Astrocyte (in vitro differentiated cells and primary cell): ENCODE data around the gene FLRT1. TPM values are rescaled to one million over a fixed set of nuclear protein-coding genes. Genes with fewer than 3 reads are reported as not detected.

Source experiments
- DNase-seq: peaks from one replicate; pipeline ENCODE4 v3.0.0-alpha.2; 2010; ENCODE audit warnings: low read depth
- FAIRE-seq: peaks from 2 replicates; lab custom pipeline; 2011; peaks lifted over from hg19 to GRCh38; lab: Jason Lieb, UNC
- H2AFZ ChIP-seq: 2 replicates; pipeline ENCODE4 v1.6.0; 2012; ENCODE audit warnings: low read depth, low read length, inconsistent platforms
- H3K27ac ChIP-seq: 2 replicates; pipeline ENCODE4 v1.5.1; 2011; ENCODE audit warnings: low read depth, low read length, inconsistent platforms
- H3K27me3 ChIP-seq: 2 replicates; pipeline ENCODE4 v1.6.0; 2011; ENCODE audit warnings: low read length, inconsistent platforms; ENCODE audit not compliant: insufficient read depth
- H3K36me3 ChIP-seq: 2 replicates; pipeline ENCODE4 v1.5.1; 2011; ENCODE audit warnings: low read length, inconsistent platforms; ENCODE audit not compliant: insufficient read depth
- H3K4me1 ChIP-seq: 2 replicates; pipeline ENCODE4 v1.5.1; 2011; ENCODE audit warnings: low read length, inconsistent platforms; ENCODE audit not compliant: insufficient read depth
- H3K4me2 ChIP-seq: 2 replicates; pipeline ENCODE4 v1.6.0; 2012; ENCODE audit warnings: low read length, inconsistent platforms
- H3K4me3 ChIP-seq: 2 replicates; pipeline ENCODE4 v1.5.1; 2011; ENCODE audit warnings: low read depth, mild to moderate bottlenecking, low read length, inconsistent platforms; ENCODE audit not compliant: insufficient read depth
- H3K79me2 ChIP-seq: 2 replicates; pipeline ENCODE4 v1.6.0; 2012; ENCODE audit warnings: mild to moderate bottlenecking, low read length, inconsistent platforms; ENCODE audit not compliant: insufficient read depth
- H3K9ac ChIP-seq: 2 replicates; pipeline ENCODE4 v1.6.0; 2012; ENCODE audit warnings: mild to moderate bottlenecking, low read length, inconsistent platforms
- H3K9me3 ChIP-seq: 2 replicates; pipeline ENCODE4 v1.5.1; 2012; ENCODE audit warnings: low read depth, mild to moderate bottlenecking, low read length, inconsistent platforms; ENCODE audit not compliant: insufficient read depth
- H4K20me1 ChIP-seq: 2 replicates; pipeline ENCODE4 v1.6.0; 2012; ENCODE audit warnings: low read length, inconsistent platforms; ENCODE audit not compliant: insufficient read depth
- H3K27ac Mint-ChIP-seq: one replicate; pipeline ENCODE4 v1.8.0; 2021; ENCODE audit warnings: mild to moderate bottlenecking, mixed read lengths; ENCODE audit not compliant: unreplicated experiment
- H3K27me3 Mint-ChIP-seq: one replicate; pipeline ENCODE4 v1.8.0; 2021; ENCODE audit warnings: low read depth, mixed read lengths; ENCODE audit not compliant: unreplicated experiment
- H3K36me3 Mint-ChIP-seq: one replicate; pipeline ENCODE4 v1.8.0; 2021; ENCODE audit warnings: low read depth, mixed read lengths; ENCODE audit not compliant: unreplicated experiment
- H3K4me1 Mint-ChIP-seq: one replicate; pipeline ENCODE4 v1.8.0; 2021; ENCODE audit warnings: low read depth, mixed read lengths; ENCODE audit not compliant: unreplicated experiment
- H3K4me3 Mint-ChIP-seq: one replicate; pipeline ENCODE4 v1.8.0; 2021; ENCODE audit warnings: mild to moderate bottlenecking, moderate library complexity, mixed read lengths; ENCODE audit not compliant: unreplicated experiment
- H3K9me3 Mint-ChIP-seq: one replicate; pipeline ENCODE4 v1.8.0; 2021; ENCODE audit warnings: mild to moderate bottlenecking, mixed read lengths; ENCODE audit not compliant: unreplicated experiment
- CTCF ChIP-seq: IDR thresholded peaks from 2 replicates; pipeline ENCODE4 v1.5.1; 2011; ENCODE audit warnings: low read depth, mild to moderate bottlenecking, inconsistent platforms, low read length, moderate library complexity; ENCODE audit not compliant: insufficient read depth
- EZH2 ChIP-seq: IDR thresholded peaks from 2 replicates; pipeline ENCODE4 v1.6.1; 2012; ENCODE audit warnings: mild to moderate bottlenecking, low read length, inconsistent platforms; ENCODE audit not compliant: insufficient read depth
- total RNA-seq: library from RNA; stranded (reverse); gene quantifications from 2 replicates; pipeline ENCODE4 v1.2.1, GENCODE V29; 2021

The FLRT1 gene
- total RNA-seq, 1 donor from 2014 or later, result 0.20 TPM

- Histone ChIP-seq H3K27ac (no peak overlapping the region), H2AFZ (no peak overlapping the region), H3K4me1 (no peaks in the 10 kb centered on the region), H3K4me3 (no peak overlapping the region), H3K36me3 (no peaks in the 10 kb centered on the region), H3K9ac (no peak overlapping the region), H3K9me3 (no peaks in the 10 kb centered on the region), H4K20me1 (peaks cover 12% of the 10 kb centered on the region), H3K79me2 (no peaks in the 10 kb centered on the region), H3K27me3 (peaks cover 9% of the 10 kb centered on the region), H3K4me2 (no peak overlapping the region)
- H3K4me3 Mint-ChIP-seq, result no peak overlapping the region
- no peak overlapping the region for H3K27ac Mint-ChIP-seq
- no peaks in the 10 kb centered on the region for H3K36me3 Mint-ChIP-seq
- no peaks in the 10 kb centered on the region for H3K9me3 Mint-ChIP-seq
- peaks cover 37% of the 10 kb centered on the region for H3K27me3 Mint-ChIP-seq
- no peaks in the 10 kb centered on the region for H3K4me1 Mint-ChIP-seq
- DNase-seq, result no peak
- FAIRE-seq, result no peak
- TF ChIP-seq CTCF, result no peak
- TF ChIP-seq EZH2, result no peak
Observed at GRCh38 chr11:64018310-64018709, 17.4 kb upstream of the FLRT1 start.

DNA sequence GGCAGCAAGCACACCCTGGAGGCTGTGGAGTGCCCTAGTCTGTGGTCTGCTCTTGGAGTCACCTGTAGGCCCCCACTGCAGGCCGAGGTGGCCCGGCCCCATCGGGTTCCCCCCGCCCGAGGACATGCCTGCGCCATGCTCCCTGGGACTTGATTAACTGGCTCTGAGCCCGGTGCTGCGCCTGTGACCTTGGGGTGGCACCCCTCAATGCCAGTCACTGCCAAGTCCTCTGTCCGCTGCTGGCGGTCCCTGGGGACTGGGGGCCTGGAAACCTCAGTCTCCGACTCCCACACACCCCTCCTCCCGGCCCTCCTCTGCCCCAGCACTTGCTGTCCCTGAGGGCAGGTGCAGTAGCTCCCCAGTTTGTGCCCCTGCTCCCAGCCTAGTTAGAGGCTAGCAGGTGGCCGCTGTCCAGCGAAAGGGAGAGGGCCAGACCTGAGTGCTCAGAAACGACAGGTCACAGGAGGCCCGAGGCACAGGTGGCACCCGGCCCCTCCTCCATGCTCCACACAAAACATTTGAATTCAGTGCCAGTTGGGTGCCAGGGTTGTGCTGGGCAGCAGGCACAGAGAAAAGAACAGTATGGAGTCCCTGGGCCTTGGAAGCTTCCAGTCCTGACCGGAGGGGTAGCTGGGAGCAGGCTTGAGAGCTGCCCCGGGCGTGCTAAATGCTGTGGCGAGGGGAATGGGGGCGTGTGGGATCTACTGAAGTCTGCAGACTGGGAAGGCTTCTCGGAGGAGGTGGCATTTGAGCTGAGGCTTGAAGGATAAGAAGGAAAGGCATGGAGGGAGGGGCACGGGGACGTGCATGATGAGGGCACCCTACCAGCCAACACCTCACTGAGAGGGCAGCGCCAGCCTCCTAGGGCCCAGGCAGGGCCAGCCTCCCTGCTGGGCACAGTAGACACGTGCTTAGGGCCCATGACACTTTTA, 16.4 kb upstream of the FLRT1 start:
- H3K36me3 ChIP-seq, result no peaks in the 10 kb centered on the region
- no peak overlapping the region for H3K9ac ChIP-seq
- H3K27me3 Mint-ChIP-seq, result peaks cover 36% of the 10 kb centered on the region
- H3K27me3 ChIP-seq, result peaks cover 9% of the 10 kb centered on the region
- H3K4me2 ChIP-seq, result no peak overlapping the region
- TF ChIP-seq CTCF (no peak), EZH2 (no peak)
- DNase-seq (no peak), FAIRE-seq (no peak)
- no peaks in the 10 kb centered on the region for H3K9me3 ChIP-seq
- no peak overlapping the region for H3K4me3 ChIP-seq
- H3K4me1 ChIP-seq, result no peaks in the 10 kb centered on the region
- no peaks in the 10 kb centered on the region for H3K4me1 Mint-ChIP-seq
- no peak overlapping the region for H2AFZ ChIP-seq
- H3K27ac ChIP-seq, result no peak overlapping the region
- H3K79me2 ChIP-seq, result no peaks in the 10 kb centered on the region
- H3K4me3 Mint-ChIP-seq, result no peak overlapping the region
- peak overlapping the region; percentile 69 for H3K27ac Mint-ChIP-seq
- no peaks in the 10 kb centered on the region for H3K36me3 Mint-ChIP-seq
- H4K20me1 ChIP-seq, result peaks cover 12% of the 10 kb centered on the region
- no peaks in the 10 kb centered on the region for H3K9me3 Mint-ChIP-seq
